Measurements from ENCODE around the gene TMEM114. TPM values are rescaled to one million over a fixed set of nuclear protein-coding genes. Genes with fewer than 3 reads are reported as not detected.

The TMEM114 gene
- not detected in 2 replicates for total RNA-seq (2014; rRNA removed; shearing (Covaris generic))

- DNase-seq (ENCODE audit: low spot score) = no peak
These were observed at the start of gene TMEM114 for GRCh38 chr16:8589900-8590688. Gene TMEM114, minus strand, starts transcription at chr16:8590511. Its CDS starts 673 bp downstream, at chr16:8589838.

GRCh38 chr16:8639694-8640093 is 49.4 kb upstream of the TMEM114 start:
- DNase-seq (ENCODE audit: low spot score) = no peak

GRCh38 chr16:8634991-8635736 is 44.9 kb upstream of the TMEM114 start:
- no peak for DNase-seq (ENCODE audit: low spot score)

GRCh38 chr16:8632675-8633182 is 42.4 kb upstream of the TMEM114 start:
- no peak for DNase-seq (ENCODE audit: low spot score)

GRCh38 chr16:8631818-8632465 is 41.6 kb upstream of the TMEM114 start:
- DNase-seq (ENCODE audit: low spot score) = no peak

- no peak for DNase-seq (ENCODE audit: low spot score)
These were observed 41.1 kb upstream of the TMEM114 start for GRCh38 chr16:8631373-8631772.

- no peak for DNase-seq (ENCODE audit: low spot score)
These were observed 40.1 kb upstream of the TMEM114 start for GRCh38 chr16:8630255-8630953.

GRCh38 chr16:8628981-8629725 is 38.8 kb upstream of the TMEM114 start:
- DNase-seq (ENCODE audit: low spot score) = no peak

GRCh38 chr16:8627456-8627855 is 37.1 kb upstream of the TMEM114 start:
- DNase-seq (ENCODE audit: low spot score) = no peak

GRCh38 chr16:8626946-8627345 is 36.6 kb upstream of the TMEM114 start:
- no peak for DNase-seq (ENCODE audit: low spot score)

GRCh38 chr16:8625491-8626087 is 35.3 kb upstream of the TMEM114 start:
- no peak for DNase-seq (ENCODE audit: low spot score)

- peak; percentile 48 for DNase-seq (ENCODE audit: low spot score)
These were observed 33.3 kb upstream of the TMEM114 start for GRCh38 chr16:8623634-8624033.

GRCh38 chr16:8622315-8622656 is 32.0 kb upstream of the TMEM114 start:
- DNase-seq (ENCODE audit: low spot score) = no peak

- peak; percentile 77 for DNase-seq (ENCODE audit: low spot score)
These were observed 31.4 kb upstream of the TMEM114 start, which contains the start of gene METTL22 for GRCh38 chr16:8621572-8622314. Gene METTL22, plus strand, starts transcription at chr16:8621698. Its CDS starts 3,968 bp downstream, at chr16:8625666.

- DNase-seq (ENCODE audit: low spot score) = no peak
These were observed 30.9 kb upstream of the TMEM114 start for GRCh38 chr16:8621222-8621571.

GRCh38 chr16:8620535-8620934 is 30.2 kb upstream of the TMEM114 start:
- no peak for DNase-seq (ENCODE audit: low spot score)

- no peak for DNase-seq (ENCODE audit: low spot score)
These were observed 29.5 kb upstream of the TMEM114 start for GRCh38 chr16:8619671-8620370.

GRCh38 chr16:8614435-8615029 is 24.2 kb upstream of the TMEM114 start:
- DNase-seq (ENCODE audit: low spot score) = no peak

Measured in A172 (cell line).